HepG2 (cell line): ENCODE results near the gene EMP2. TPM values are rescaled to one million over a fixed set of nuclear protein-coding genes. Genes with fewer than 3 reads are reported as not detected.

Experiments used
- EHMT2 ChIP-seq: fragments of 200-600 bp; sonication (generic); IDR thresholded peaks from 2 replicates; pipeline ENCODE4 v1.7.0; 2017; ENCODE audit warnings: antibody characterized with exemption, low read depth, low read length, borderline replicate concordance
- ELK4 ChIP-seq: sonication (generic); formaldehyde crosslinking; IDR thresholded peaks from 2 replicates; pipeline ENCODE4 v1.9.0; 2021; ENCODE audit warnings: missing genetic modification reagents, borderline replicate concordance
- ETV5 ChIP-seq: IDR thresholded peaks from 2 replicates; pipeline ENCODE4 v1.6.1; 2018; ENCODE audit warnings: missing biosample characterization, missing genetic modification reagents, inconsistent platforms, borderline replicate concordance
- HMG20A ChIP-seq: IDR thresholded peaks from 2 replicates; pipeline ENCODE4 v1.6.1; 2016; ENCODE audit warnings: borderline replicate concordance
- IRX3 ChIP-seq: sonication (generic); formaldehyde crosslinking; IDR thresholded peaks from 2 replicates; pipeline ENCODE4 v1.8.1; 2023; ENCODE audit warnings: mild to moderate bottlenecking, low read depth, missing genetic modification reagents, borderline replicate concordance
- JUNB ChIP-seq: sonication (generic); formaldehyde crosslinking; IDR thresholded peaks from 2 replicates; pipeline ENCODE4 v1.8.0; 2022; ENCODE audit warnings: missing genetic modification reagents, mild to moderate bottlenecking, borderline replicate concordance
- KLF13 ChIP-seq: sonication (generic); formaldehyde crosslinking; IDR thresholded peaks from 2 replicates; pipeline ENCODE4 v1.4.0; 2020; ENCODE audit warnings: mild to moderate bottlenecking, missing genetic modification reagents
- MBD4 ChIP-seq: IDR thresholded peaks from 2 replicates; pipeline ENCODE4 v1.6.1; 2012; ENCODE audit warnings: low read length, inconsistent platforms, borderline replicate concordance
- ZBTB4 ChIP-seq: sonication (generic); formaldehyde crosslinking; IDR thresholded peaks from 2 replicates; pipeline ENCODE4 v1.4.0; 2020; ENCODE audit warnings: missing genetic modification reagents, mild to moderate bottlenecking, borderline replicate concordance
- ZNF318 ChIP-seq: sonication (generic); formaldehyde crosslinking; IDR thresholded peaks from 2 replicates; pipeline ENCODE4 v1.4.0; 2020; ENCODE audit warnings: mild to moderate bottlenecking, missing genetic modification reagents
- ZNF431 ChIP-seq: sonication (generic); formaldehyde crosslinking; IDR thresholded peaks from 2 replicates; pipeline ENCODE4 v1.9.0; 2022; ENCODE audit warnings: missing genetic modification reagents, low read depth, mild to moderate bottlenecking, borderline replicate concordance
- polyA plus RNA-seq, 8 experiments: library from polyadenylated mRNA; depleted of rRNA in 3 of 8; stranded (reverse) in 7 of 8; unstranded in 1 of 8; fragments of >200 nt; fragmentation: Illumina TruSeq in 4 of 8; extraction: Trizol in 4 of 8; gene quantifications; 2 replicates each; pipeline versions ENCODE4 v1.2.1 to v1.2.3, GENCODE V29; 2011 to 2016; ENCODE audit warnings: low read depth in 4 of 8, missing spikeins in 1 of 8, mixed read lengths in 1 of 8; ENCODE audit not compliant: insufficient read depth in 1 of 8
- total RNA-seq, 5 experiments: library from RNA; depleted of rRNA; stranded (reverse); fragments of >200 nt; fragmentation: Illumina TruSeq; extraction: Trizol; gene quantifications; 2 replicates each; pipeline ENCODE4 v1.2.3, GENCODE V29; 2016; ENCODE audit warnings: low read depth in 1 of 5
- TF ChIP-seq, protein P1 (sequence below): sonication (generic); formaldehyde crosslinking; IDR thresholded peaks from 2 replicates; pipeline ENCODE4 v1.4.0; 2020; ENCODE audit warnings: low read depth, mild to moderate bottlenecking, missing genetic modification reagents

Gene EMP2
- total and polyA plus RNA-seq, 2 of the 13 experiments (the other 11 are each of a cell fraction or from before 2014, with no cell fraction given), result 24.6 to 91.2 TPM

GRCh38 chr16:10616756-10617640 lies 36.6 kb upstream of the EMP2 start (continued):
- TF ChIP-seq IRX3 (CRISPR knock-in tag), result peak; percentile 54; the same call in 1 of the 2 replicates
- no peak; the same call in 1 of the 2 replicates for TF ChIP-seq ZNF431 (CRISPR knock-in tag)
- TF ChIP-seq EHMT2, result peak; percentile 54; the same call in 1 of the 2 replicates
- TF ChIP-seq MBD4, result no peak
- TF ChIP-seq ZBTB4 (CRISPR knock-in tag), result peak; percentile 80; the same call in 1 of the 2 replicates
- peak; percentile 82; the same call in 1 of the 2 replicates for TF ChIP-seq ZNF318 (CRISPR knock-in tag)
- no peak for TF ChIP-seq JUNB (CRISPR knock-in tag)
- TF ChIP-seq, protein P1, sequence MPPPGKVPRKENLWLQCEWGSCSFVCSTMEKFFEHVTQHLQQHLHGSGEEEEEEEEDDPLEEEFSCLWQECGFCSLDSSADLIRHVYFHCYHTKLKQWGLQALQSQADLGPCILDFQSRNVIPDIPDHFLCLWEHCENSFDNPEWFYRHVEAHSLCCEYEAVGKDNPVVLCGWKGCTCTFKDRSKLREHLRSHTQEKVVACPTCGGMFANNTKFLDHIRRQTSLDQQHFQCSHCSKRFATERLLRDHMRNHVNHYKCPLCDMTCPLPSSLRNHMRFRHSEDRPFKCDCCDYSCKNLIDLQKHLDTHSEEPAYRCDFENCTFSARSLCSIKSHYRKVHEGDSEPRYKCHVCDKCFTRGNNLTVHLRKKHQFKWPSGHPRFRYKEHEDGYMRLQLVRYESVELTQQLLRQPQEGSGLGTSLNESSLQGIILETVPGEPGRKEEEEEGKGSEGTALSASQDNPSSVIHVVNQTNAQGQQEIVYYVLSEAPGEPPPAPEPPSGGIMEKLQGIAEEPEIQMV (CRISPR knock-in tag), result peak; percentile 85
- 0 out of 2 replicates have a peak, but pooled peaks have one; percentile 52 for TF ChIP-seq HMG20A (CRISPR knock-in tag)
- no peak for TF ChIP-seq KLF13 (CRISPR knock-in tag)
- TF ChIP-seq ELK4 (CRISPR knock-in tag), result no peak
- TF ChIP-seq ETV5 (CRISPR knock-in tag), result peak; percentile 75; the same call in 1 of the 2 replicates
